GM12801 (cell line): ENCODE data around the gene CAT.

Experiments
- CTCF ChIP-seq: IDR thresholded peaks from one replicate; pipeline ENCODE4 v1.5.1; 2011; ENCODE audit warnings: control low read depth; ENCODE audit not compliant: insufficient read length; ENCODE audit errors: extremely low read depth

Gene CAT

GRCh38 chr11:34415538-34415937, 23.2 kb upstream of the CAT start:
- TF ChIP-seq CTCF, result no peak

GRCh38 chr11:34416088-34416487, 22.6 kb upstream of the CAT start:
- no peak for TF ChIP-seq CTCF

GRCh38 chr11:34416766-34417165, 22.0 kb upstream of the CAT start:
- TF ChIP-seq CTCF, result no peak

- TF ChIP-seq CTCF, result no peak
Observed at GRCh38 chr11:34417202-34417601, 21.5 kb upstream of the CAT start.

GRCh38 chr11:34419158-34419557, 19.6 kb upstream of the CAT start:
- no peak for TF ChIP-seq CTCF

GRCh38 chr11:34423300-34423699, 15.4 kb upstream of the CAT start:
- no peak for TF ChIP-seq CTCF

- no peak for TF ChIP-seq CTCF
Observed at GRCh38 chr11:34425360-34425759, 13.4 kb upstream of the CAT start.

GRCh38 chr11:34425867-34426266, 12.9 kb upstream of the CAT start:
- no peak for TF ChIP-seq CTCF
